ACHN (cell line): Measurements from ENCODE around the gene ADD3.
"Not testable (repeated sequence)": the region's sequence is repeated elsewhere in the genome, so short reads cannot be mapped to it uniquely, and the experiment has no call there.

Source experiments
- DNase-seq: peaks from one replicate; pipeline ENCODE4 v3.0.0-alpha.2; 2015
- in situ Hi-C: cut with HindIII; loops from 2 replicates; pipeline ENCODE4 v1.10.0; 2017; ENCODE audit warnings: low sequenced_read_pairs, low pct_ligation_motif_present, low pct_unique_long_range_greater_than_20kb

ADD3 gene

GRCh38 chr10:110118891-110119621 is 111.3 kb downstream of the ADD3 start:
- DNase-seq: no peak
- in situ Hi-C loops: no loop called here

- no peak for DNase-seq
- in situ Hi-C loops: no loop called here
Measured at GRCh38 chr10:110123594-110123993, 115.8 kb downstream of the ADD3 start.

GRCh38 chr10:110129490-110129889 is 121.7 kb downstream of the ADD3 start:
- DNase-seq: no peak
- in situ Hi-C loops: loop anchor here (25.0 kb wide), 1 partner anchor 158 kb away; no protein-coding TSS in a partner anchor

- in situ Hi-C loops: loop anchor here (25.0 kb wide), 1 partner anchor 152 kb away; no protein-coding TSS in a partner anchor
- no peak for DNase-seq
Measured at GRCh38 chr10:110134917-110135316, 127.1 kb downstream of the ADD3 start.

GRCh38 chr10:110135836-110136235 is 128.1 kb downstream of the ADD3 start:
- DNase-seq: not testable (repeated sequence)
- in situ Hi-C loops: loop anchor here (25.0 kb wide), 1 partner anchor 151 kb away; no protein-coding TSS in a partner anchor

- in situ Hi-C loops: loop anchor here (25.0 kb wide), 1 partner anchor 150 kb away; no protein-coding TSS in a partner anchor
- peak; percentile 77 for DNase-seq
Measured at GRCh38 chr10:110137142-110137545, 129.4 kb downstream of the ADD3 start.

GRCh38 chr10:110138197-110138812 is 130.5 kb downstream of the ADD3 start:
- DNase-seq: peak; percentile 82
- in situ Hi-C loops: loop anchor here (25.0 kb wide), 1 partner anchor 149 kb away; no protein-coding TSS in a partner anchor

GRCh38 chr10:110141185-110141584 is 133.4 kb downstream of the ADD3 start:
- in situ Hi-C loops: loop anchor here (25.0 kb wide), 1 partner anchor 146 kb away; no protein-coding TSS in a partner anchor

GRCh38 chr10:110141871-110142635 is 134.3 kb downstream of the ADD3 start:
- in situ Hi-C loops: loop anchor here (25.0 kb wide), 1 partner anchor 145 kb away; no protein-coding TSS in a partner anchor
- no peak for DNase-seq

More at GRCh38 chr10:110141185-110141584, 133.4 kb downstream of the ADD3 start:
- no peak for DNase-seq

- no peak for DNase-seq
- in situ Hi-C loops: loop anchor here (25.0 kb wide), 1 partner anchor 144 kb away; no protein-coding TSS in a partner anchor
Measured at GRCh38 chr10:110142965-110143364, 135.2 kb downstream of the ADD3 start.

GRCh38 chr10:110144507-110144906 is 136.7 kb downstream of the ADD3 start:
- no peak for DNase-seq
- in situ Hi-C loops: loop anchor here (25.0 kb wide), 1 partner anchor 143 kb away; no protein-coding TSS in a partner anchor

- in situ Hi-C loops: loop anchor here (25.0 kb wide), 1 partner anchor 139 kb away; no protein-coding TSS in a partner anchor
- DNase-seq: no peak
Measured at GRCh38 chr10:110147961-110148360, 140.2 kb downstream of the ADD3 start.

- DNase-seq: no peak
- in situ Hi-C loops: loop anchor here (25.0 kb wide), 1 partner anchor 138 kb away; no protein-coding TSS in a partner anchor
Measured at GRCh38 chr10:110149259-110149658, 141.5 kb downstream of the ADD3 start.

- DNase-seq: no peak
- in situ Hi-C loops: no loop called here
Measured at GRCh38 chr10:110150046-110150445, 142.3 kb downstream of the ADD3 start.

GRCh38 chr10:110150981-110151380 is 143.2 kb downstream of the ADD3 start:
- DNase-seq: no peak
- in situ Hi-C loops: no loop called here

GRCh38 chr10:110151467-110151866 is 143.7 kb downstream of the ADD3 start:
- no peak for DNase-seq
- in situ Hi-C loops: no loop called here

- DNase-seq: no peak
- in situ Hi-C loops: no loop called here
Measured at GRCh38 chr10:110151971-110152370, 144.2 kb downstream of the ADD3 start.

GRCh38 chr10:110153396-110153795 is 145.6 kb downstream of the ADD3 start:
- DNase-seq: no peak
- in situ Hi-C loops: no loop called here

- no peak for DNase-seq
- in situ Hi-C loops: no loop called here
Measured at GRCh38 chr10:110156046-110156445, 148.3 kb downstream of the ADD3 start.
